Stimulated activated CD4-positive, alpha-beta T cell treated with anti-CD3 and anti-CD28 coated beads, Interleukin-4, amount 100 ng/mL, for 1 hour (primary cell): ENCODE data around the gene PAK1.

ENCODE experiments used
- DNase-seq: peaks from one replicate; pipeline ENCODE4 v3.0.0-alpha.2; 2020

PAK1 gene

GRCh38 chr11:77435972-77436371, 37.9 kb downstream of the PAK1 start:
- no peak for DNase-seq

- DNase-seq = no peak
Measured at GRCh38 chr11:77431813-77432212, 42.1 kb downstream of the PAK1 start.

- DNase-seq = no peak
Measured at GRCh38 chr11:77428598-77428997, 45.3 kb downstream of the PAK1 start.

GRCh38 chr11:77425346-77425745, 48.5 kb downstream of the PAK1 start:
- no peak for DNase-seq

- no peak for DNase-seq
Measured at GRCh38 chr11:77424644-77425043, 49.2 kb downstream of the PAK1 start.

GRCh38 chr11:77423624-77424023, 50.3 kb downstream of the PAK1 start:
- no peak for DNase-seq

- DNase-seq = no peak
Measured at GRCh38 chr11:77422687-77423086, 51.2 kb downstream of the PAK1 start.

- no peak for DNase-seq
Measured at GRCh38 chr11:77421041-77421723, 52.7 kb downstream of the PAK1 start.

GRCh38 chr11:77418971-77419597, 54.8 kb downstream of the PAK1 start:
- no peak for DNase-seq

GRCh38 chr11:77418155-77418970, 55.5 kb downstream of the PAK1 start:
- DNase-seq = no peak

GRCh38 chr11:77416357-77416756, 57.5 kb downstream of the PAK1 start:
- DNase-seq = no peak

GRCh38 chr11:77413850-77414460, 59.9 kb downstream of the PAK1 start:
- DNase-seq = no peak

- DNase-seq = no peak
Measured at GRCh38 chr11:77412814-77413213, 61.1 kb downstream of the PAK1 start.

GRCh38 chr11:77411717-77412441, 62.0 kb downstream of the PAK1 start:
- DNase-seq = peak; percentile 78

GRCh38 chr11:77411137-77411707, 62.7 kb downstream of the PAK1 start:
- DNase-seq = peak; percentile 13

- no peak for DNase-seq
Measured at GRCh38 chr11:77410076-77410827, 63.6 kb downstream of the PAK1 start.

GRCh38 chr11:77409046-77409445, 64.8 kb downstream of the PAK1 start:
- DNase-seq = no peak

- DNase-seq = no peak
Measured at GRCh38 chr11:77407613-77408012, 66.3 kb downstream of the PAK1 start.

- DNase-seq = no peak
Measured at GRCh38 chr11:77406396-77406795, 67.5 kb downstream of the PAK1 start.

GRCh38 chr11:77403211-77403610, 70.7 kb downstream of the PAK1 start:
- DNase-seq = no peak

GRCh38 chr11:77402218-77402556, 71.7 kb downstream of the PAK1 start:
- DNase-seq = no peak
